Neural crest cell (in vitro differentiated cells): ENCODE data around the gene KIF26B. TPM values are rescaled to one million over a fixed set of nuclear protein-coding genes. Genes with fewer than 3 reads are reported as not detected.
A peak's percentile ranks its signal among the peaks of the same experiment; 100 is the strongest.

Source experiments
- DNase-seq: peaks from one replicate; pipeline ENCODE4 v3.0.0; 2021; ENCODE audit warnings: low read depth, mixed read lengths, low spot score
- H3K27ac Mint-ChIP-seq: one replicate; pipeline ENCODE4 v1.8.0; 2021; ENCODE audit warnings: mild to moderate bottlenecking, mixed read lengths; ENCODE audit not compliant: unreplicated experiment
- H3K27me3 Mint-ChIP-seq: 2 replicates; pipeline ENCODE4 v1.8.0; 2021; ENCODE audit warnings: low read depth, mild to moderate bottlenecking, mixed read lengths
- H3K36me3 Mint-ChIP-seq: 2 replicates; pipeline ENCODE4 v1.8.0; 2021; ENCODE audit warnings: low read depth, mild to moderate bottlenecking, mixed read lengths
- H3K4me1 Mint-ChIP-seq: 2 replicates; pipeline ENCODE4 v1.8.0; 2021; ENCODE audit warnings: mixed read lengths
- H3K4me3 Mint-ChIP-seq: one replicate; pipeline ENCODE4 v1.8.0; 2021; ENCODE audit warnings: mild to moderate bottlenecking, mixed read lengths
- H3K9me3 Mint-ChIP-seq: 2 replicates; pipeline ENCODE4 v1.8.0; 2021; ENCODE audit warnings: mixed read lengths
- CTCF ChIP-seq: fragments of 200-600 bp; sonication (generic); conservative IDR thresholded peaks from 2 replicates; pipeline ENCODE4 v1.5.0; 2021; ENCODE audit warnings: antibody characterized with exemption, mild to moderate bottlenecking
- total RNA-seq: library from RNA; stranded (reverse); gene quantifications from 2 replicates; pipeline ENCODE4 v1.2.1, GENCODE V29; 2021

KIF26B gene
- total RNA-seq, 1 donor from 2014 or later: 6.2 TPM

- Mint-ChIP-seq H3K9me3 (peaks cover 24% of the 10 kb centered on the region), H3K27me3 (no peaks in the 10 kb centered on the region), H3K4me3 (no peak overlapping the region), H3K36me3 (peaks cover 20% of the 10 kb centered on the region), H3K4me1 (peaks cover 11% of the 10 kb centered on the region), H3K27ac (no peak overlapping the region)
- TF ChIP-seq CTCF: no peak
- no peak for DNase-seq
Observed at GRCh38 chr1:245641384-245641783, 486.6 kb downstream of the KIF26B start.

GRCh38 chr1:245645406-245645805 lies 490.6 kb downstream of the KIF26B start:
- no peak for DNase-seq
- H3K27ac Mint-ChIP-seq: no peak overlapping the region
- H3K27me3 Mint-ChIP-seq: peaks cover 12% of the 10 kb centered on the region
- peaks cover 24% of the 10 kb centered on the region for H3K4me1 Mint-ChIP-seq
- TF ChIP-seq CTCF: no peak
- H3K4me3 Mint-ChIP-seq: no peak overlapping the region
- H3K9me3 Mint-ChIP-seq: peaks cover 16% of the 10 kb centered on the region
- H3K36me3 Mint-ChIP-seq: peaks cover 20% of the 10 kb centered on the region

GRCh38 chr1:245645894-245646293 lies 491.1 kb downstream of the KIF26B start:
- TF ChIP-seq CTCF: no peak
- no peak overlapping the region for H3K4me3 Mint-ChIP-seq
- peaks cover 15% of the 10 kb centered on the region for H3K9me3 Mint-ChIP-seq
- peaks cover 24% of the 10 kb centered on the region for H3K4me1 Mint-ChIP-seq
- H3K36me3 Mint-ChIP-seq: peaks cover 19% of the 10 kb centered on the region
- H3K27me3 Mint-ChIP-seq: peaks cover 12% of the 10 kb centered on the region
- DNase-seq: no peak
- no peak overlapping the region for H3K27ac Mint-ChIP-seq

GRCh38 chr1:245648749-245649522 lies 494.2 kb downstream of the KIF26B start:
- Mint-ChIP-seq H3K9me3 (peaks cover 5% of the 10 kb centered on the region), H3K4me3 (no peak overlapping the region), H3K27ac (peak overlapping the region; percentile 43), H3K27me3 (peaks cover 12% of the 10 kb centered on the region), H3K4me1 (peaks cover 24% of the 10 kb centered on the region), H3K36me3 (peaks cover 6% of the 10 kb centered on the region)
- DNase-seq: no peak
- TF ChIP-seq CTCF: no peak

GRCh38 chr1:245649666-245650065 lies 494.9 kb downstream of the KIF26B start:
- Mint-ChIP-seq H3K4me1 (peaks cover 24% of the 10 kb centered on the region), H3K27me3 (peaks cover 12% of the 10 kb centered on the region), H3K9me3 (peaks cover 5% of the 10 kb centered on the region), H3K4me3 (no peak overlapping the region), H3K36me3 (peaks cover 5% of the 10 kb centered on the region), H3K27ac (no peak overlapping the region)
- DNase-seq: no peak
- TF ChIP-seq CTCF: no peak
